ENCODE results near the gene KNDC1.
"Not testable (repeated sequence)": the region's sequence is repeated elsewhere in the genome, so short reads cannot be mapped to it uniquely, and the experiment has no call there.

The KNDC1 gene

GRCh38 chr10:133218891-133219290 lies 58.9 kb downstream of the KNDC1 start:
- no peak for DNase-seq (ENCODE audit: low read depth in 2 of 2, low spot score in 1 of 2)

GRCh38 chr10:133219782-133220181 lies 59.8 kb downstream of the KNDC1 start:
- DNase-seq (ENCODE audit: low read depth in 2 of 2, low spot score in 1 of 2): no peak

GRCh38 chr10:133221331-133221730 lies 61.3 kb downstream of the KNDC1 start:
- DNase-seq (ENCODE audit: low read depth in 2 of 2, low spot score in 1 of 2): no peak

- not testable (repeated sequence) for DNase-seq (ENCODE audit: low read depth in 2 of 2, low spot score in 1 of 2)
Observed at GRCh38 chr10:133221756-133222155, 61.7 kb downstream of the KNDC1 start.

GRCh38 chr10:133224076-133224475 lies 64.1 kb downstream of the KNDC1 start:
- DNase-seq (ENCODE audit: low read depth in 2 of 2, low spot score in 1 of 2): no peak

GRCh38 chr10:133224756-133225372 lies 64.8 kb downstream of the KNDC1 start:
- no peak for DNase-seq (ENCODE audit: low read depth in 2 of 2, low spot score in 1 of 2)

GRCh38 chr10:133225707-133226191 lies 65.7 kb downstream of the KNDC1 start:
- no peak for DNase-seq (ENCODE audit: low read depth in 2 of 2, low spot score in 1 of 2)

- DNase-seq (ENCODE audit: low read depth in 2 of 2, low spot score in 1 of 2): no peak
Observed at GRCh38 chr10:133226251-133226808, 66.3 kb downstream of the KNDC1 start.

- no peak for DNase-seq (ENCODE audit: low read depth in 2 of 2, low spot score in 1 of 2)
Observed at GRCh38 chr10:133227256-133227655, 67.2 kb downstream of the KNDC1 start.

- no peak for DNase-seq (ENCODE audit: low read depth in 2 of 2, low spot score in 1 of 2)
Observed at GRCh38 chr10:133229265-133230043, 69.4 kb downstream of the KNDC1 start.

GRCh38 chr10:133230044-133230361 lies 70.0 kb downstream of the KNDC1 start, which contains the start of gene UTF1:
Gene UTF1 (plus strand): TSS chr10:133230217. CDS start chr10:133230289, 72 bp downstream.
- no peak for DNase-seq (ENCODE audit: low read depth in 2 of 2, low spot score in 1 of 2)

- DNase-seq (ENCODE audit: low read depth in 2 of 2, low spot score in 1 of 2): no peak
Observed at GRCh38 chr10:133230387-133231195, 70.6 kb downstream of the KNDC1 start.

GRCh38 chr10:133231244-133231945 lies 71.4 kb downstream of the KNDC1 start:
- no peak for DNase-seq (ENCODE audit: low read depth in 2 of 2, low spot score in 1 of 2)

GRCh38 chr10:133231946-133232574 lies 72.0 kb downstream of the KNDC1 start:
- DNase-seq (ENCODE audit: low read depth in 2 of 2, low spot score in 1 of 2): no peak

GRCh38 chr10:133234796-133235195 lies 74.8 kb downstream of the KNDC1 start:
- DNase-seq (ENCODE audit: low read depth in 2 of 2, low spot score in 1 of 2): not testable (repeated sequence)

GRCh38 chr10:133235265-133235855 lies 75.3 kb downstream of the KNDC1 start:
- no peak for DNase-seq (ENCODE audit: low read depth in 2 of 2, low spot score in 1 of 2)

- no peak for DNase-seq (ENCODE audit: low read depth in 2 of 2, low spot score in 1 of 2)
Observed at GRCh38 chr10:133235932-133236331, 75.9 kb downstream of the KNDC1 start.

- DNase-seq (ENCODE audit: low read depth in 2 of 2, low spot score in 1 of 2): no peak
Observed at GRCh38 chr10:133236401-133237240, 76.6 kb downstream of the KNDC1 start.

GRCh38 chr10:133237241-133237587 lies 77.2 kb downstream of the KNDC1 start:
- no peak for DNase-seq (ENCODE audit: low read depth in 2 of 2, low spot score in 1 of 2)
